SU-DHL-6 (cell line): ENCODE data around the gene SORBS2.

Source experiments
- H2AFZ ChIP-seq: fragments of 200-600 bp; sonication (generic); 2 replicates; pipeline ENCODE4 v1.6.1; 2014; ENCODE audit warnings: low read depth, mild to moderate bottlenecking, moderate library complexity, mixed read lengths, antibody characterized with exemption, low read length; ENCODE audit not compliant: severe bottlenecking
- H3F3A ChIP-seq: fragments of 200-600 bp; shearing (Covaris generic); 2 replicates; pipeline ENCODE4 v1.6.0; 2016; ENCODE audit warnings: antibody characterized with exemption, mild to moderate bottlenecking; ENCODE audit not compliant: insufficient read depth
- H3K27ac ChIP-seq: fragments of 200-600 bp; sonication (generic); 2 replicates; pipeline ENCODE4 v1.5.1; 2016; ENCODE audit warnings: low read depth, mild to moderate bottlenecking, low read length, moderate library complexity, mixed read lengths
- H3K27me3 ChIP-seq: fragments of 200-600 bp; sonication (generic), shearing (Covaris generic); 2 replicates; pipeline ENCODE4 v1.6.0; 2014; ENCODE audit warnings: mild to moderate bottlenecking, low read length
- H3K36me3 ChIP-seq: fragments of 200-600 bp; sonication (generic); 2 replicates; pipeline ENCODE4 v1.6.1; 2014; ENCODE audit warnings: mild to moderate bottlenecking, low read length, mixed read lengths
- H3K4me2 ChIP-seq: fragments of 300-600, 200-600 bp; shearing (Covaris generic), sonication (generic); 2 replicates; pipeline ENCODE4 v1.6.0; 2014; ENCODE audit warnings: low read length, low read depth, mild to moderate bottlenecking; ENCODE audit not compliant: poor library complexity, severe bottlenecking
- H3K4me3 ChIP-seq: fragments of 200-600 bp; sonication (generic); 2 replicates; pipeline ENCODE4 v1.5.1; 2014; ENCODE audit warnings: antibody characterized with exemption, low read length, mild to moderate bottlenecking, mixed read lengths; ENCODE audit not compliant: insufficient read depth, poor library complexity, severe bottlenecking
- H3K79me2 ChIP-seq: fragments of 200-600 bp; sonication (generic); 2 replicates; pipeline ENCODE4 v1.6.1; 2014; ENCODE audit warnings: mild to moderate bottlenecking, low read length, moderate library complexity; ENCODE audit not compliant: insufficient read depth
- H3K9ac ChIP-seq: fragments of 200-600 bp; sonication (generic); 2 replicates; pipeline ENCODE4 v1.7.0; 2014; ENCODE audit warnings: mild to moderate bottlenecking, low read length
- H3K9me2 ChIP-seq: fragments of 200-600 bp; sonication (generic); replicated peaks from 2 replicates; pipeline ENCODE4 v1.6.1; 2014; ENCODE audit warnings: low read length; ENCODE audit not compliant: insufficient read depth
- H3K9me3 ChIP-seq: fragments of 200-600 bp; sonication (generic); 2 replicates; pipeline ENCODE4 v1.6.1; 2014; ENCODE audit warnings: low read length, mixed read lengths; ENCODE audit not compliant: insufficient read depth
- H4K20me1 ChIP-seq: fragments of 200-600 bp; sonication (generic); 2 replicates; pipeline ENCODE4 v1.6.1; 2014; ENCODE audit warnings: low read depth, mild to moderate bottlenecking, antibody characterized with exemption, low read length, moderate library complexity, mixed read lengths
- EZH2phosphoT487 ChIP-seq: fragments of 200-600 bp; sonication (generic), shearing (Covaris generic); conservative IDR thresholded peaks from 2 replicates; pipeline ENCODE4 v1.6.1; 2018; ENCODE audit warnings: mild to moderate bottlenecking, antibody characterized with exemption, low read length, moderate library complexity, mixed read lengths
- TF ChIP-seq, protein P1 (sequence below): fragments of 200-600 bp; sonication (generic); IDR thresholded peaks from one replicate; pipeline ENCODE4 v1.5.1; 2017; ENCODE audit warnings: antibody characterized with exemption, mild to moderate bottlenecking, low read length, moderate library complexity; ENCODE audit not compliant: insufficient read depth, poor library complexity, severe bottlenecking

Gene SORBS2

DNA sequence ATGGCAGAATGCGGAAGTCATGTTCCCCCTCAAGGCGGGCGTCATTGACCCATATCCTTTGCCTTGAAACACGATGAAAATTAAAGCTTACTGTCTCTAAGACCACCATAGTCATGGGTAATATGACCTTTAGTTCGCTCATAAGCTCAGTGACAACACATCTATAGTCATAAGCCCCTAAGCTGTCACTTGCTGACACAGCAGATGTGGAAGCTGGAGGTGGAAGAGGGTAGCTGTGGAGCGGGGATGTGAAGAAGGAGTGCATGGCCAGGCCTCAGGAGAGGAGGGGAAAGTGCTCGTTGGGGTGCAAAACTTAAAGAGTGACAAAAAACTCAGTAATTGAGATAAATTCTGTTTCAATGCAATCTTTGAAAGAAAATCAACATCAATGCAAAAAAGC lies 142.7 kb downstream of the SORBS2 start:
- Histone ChIP-seq H3F3A (no peaks in the 10 kb centered on the region), H3K9ac (no peak overlapping the region), H4K20me1 (no peaks in the 10 kb centered on the region), H3K9me3 (no peaks in the 10 kb centered on the region), H3K4me3 (no peak overlapping the region), H3K79me2 (no peaks in the 10 kb centered on the region), H3K36me3 (no peaks in the 10 kb centered on the region), H3K27me3 (no peaks in the 10 kb centered on the region), H3K27ac (no peak overlapping the region), H3K4me2 (no peak overlapping the region), H2AFZ (no peak overlapping the region), H3K9me2 (no peaks in the 10 kb centered on the region)
- TF ChIP-seq, protein P1, sequence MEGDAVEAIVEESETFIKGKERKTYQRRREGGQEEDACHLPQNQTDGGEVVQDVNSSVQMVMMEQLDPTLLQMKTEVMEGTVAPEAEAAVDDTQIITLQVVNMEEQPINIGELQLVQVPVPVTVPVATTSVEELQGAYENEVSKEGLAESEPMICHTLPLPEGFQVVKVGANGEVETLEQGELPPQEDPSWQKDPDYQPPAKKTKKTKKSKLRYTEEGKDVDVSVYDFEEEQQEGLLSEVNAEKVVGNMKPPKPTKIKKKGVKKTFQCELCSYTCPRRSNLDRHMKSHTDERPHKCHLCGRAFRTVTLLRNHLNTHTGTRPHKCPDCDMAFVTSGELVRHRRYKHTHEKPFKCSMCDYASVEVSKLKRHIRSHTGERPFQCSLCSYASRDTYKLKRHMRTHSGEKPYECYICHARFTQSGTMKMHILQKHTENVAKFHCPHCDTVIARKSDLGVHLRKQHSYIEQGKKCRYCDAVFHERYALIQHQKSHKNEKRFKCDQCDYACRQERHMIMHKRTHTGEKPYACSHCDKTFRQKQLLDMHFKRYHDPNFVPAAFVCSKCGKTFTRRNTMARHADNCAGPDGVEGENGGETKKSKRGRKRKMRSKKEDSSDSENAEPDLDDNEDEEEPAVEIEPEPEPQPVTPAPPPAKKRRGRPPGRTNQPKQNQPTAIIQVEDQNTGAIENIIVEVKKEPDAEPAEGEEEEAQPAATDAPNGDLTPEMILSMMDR = no peak
- TF ChIP-seq EZH2phosphoT487 = no peak

DNA sequence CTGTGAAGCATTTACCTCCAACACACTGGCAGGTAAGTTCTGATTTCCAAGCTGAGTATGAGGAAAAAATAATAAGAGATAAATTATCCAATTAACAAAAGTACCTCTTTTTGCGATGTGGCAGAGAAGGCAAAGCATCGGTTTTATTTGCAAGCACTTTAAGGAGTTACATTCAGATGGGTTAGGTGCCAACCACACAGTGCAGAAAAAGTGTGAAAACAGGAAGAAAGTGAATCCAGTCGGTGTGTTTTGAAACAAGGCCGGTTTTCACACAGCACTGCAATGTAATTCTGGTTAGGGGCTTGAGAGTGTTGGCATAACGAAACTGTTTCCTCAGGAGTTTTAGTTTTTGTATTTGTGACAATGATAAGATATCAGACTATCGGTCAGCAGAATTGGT lies 145.8 kb downstream of the SORBS2 start:
- H4K20me1 ChIP-seq = no peaks in the 10 kb centered on the region
- H3K27me3 ChIP-seq = no peaks in the 10 kb centered on the region
- no peak overlapping the region for H3K4me3 ChIP-seq
- H3K9ac ChIP-seq = no peak overlapping the region
- TF ChIP-seq, protein P1 = no peak
- TF ChIP-seq EZH2phosphoT487 = no peak
- H3K27ac ChIP-seq = no peak overlapping the region
- H3F3A ChIP-seq = no peaks in the 10 kb centered on the region
- no peak overlapping the region for H2AFZ ChIP-seq
- H3K4me2 ChIP-seq = no peak overlapping the region
- H3K9me2 ChIP-seq = no peaks in the 10 kb centered on the region
- H3K9me3 ChIP-seq = no peaks in the 10 kb centered on the region
- H3K36me3 ChIP-seq = no peaks in the 10 kb centered on the region
- H3K79me2 ChIP-seq = no peaks in the 10 kb centered on the region

DNA sequence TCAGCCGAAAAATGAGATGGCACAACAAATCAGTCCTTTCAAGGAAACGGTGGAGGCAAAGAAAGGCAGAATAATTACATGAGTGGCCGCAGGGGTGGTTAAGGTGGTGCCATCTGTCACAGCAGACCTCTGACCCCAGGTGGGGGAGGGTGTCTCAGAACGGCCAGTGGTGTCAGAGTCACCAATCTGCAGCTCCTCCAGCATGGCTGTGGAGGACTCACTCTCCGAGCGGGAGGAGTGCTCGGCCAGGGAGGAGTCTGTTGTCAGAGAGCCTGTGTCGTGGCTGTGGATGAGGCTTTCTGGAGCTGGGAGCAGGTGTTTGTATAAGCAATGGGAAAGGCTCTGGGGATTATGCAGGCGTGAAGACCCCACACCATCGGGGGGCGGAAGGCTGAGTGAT lies 146.3 kb downstream of the SORBS2 start:
- H3K9ac ChIP-seq = no peak overlapping the region
- H3K27ac ChIP-seq = no peak overlapping the region
- H3F3A ChIP-seq = no peaks in the 10 kb centered on the region
- no peaks in the 10 kb centered on the region for H3K27me3 ChIP-seq
- H3K9me2 ChIP-seq = no peaks in the 10 kb centered on the region
- H4K20me1 ChIP-seq = no peaks in the 10 kb centered on the region
- H3K36me3 ChIP-seq = no peaks in the 10 kb centered on the region
- TF ChIP-seq EZH2phosphoT487 = no peak
- TF ChIP-seq, protein P1 = no peak
- no peaks in the 10 kb centered on the region for H3K9me3 ChIP-seq
- no peaks in the 10 kb centered on the region for H3K79me2 ChIP-seq
- H3K4me2 ChIP-seq = no peak overlapping the region
- no peak overlapping the region for H2AFZ ChIP-seq
- H3K4me3 ChIP-seq = no peak overlapping the region

DNA sequence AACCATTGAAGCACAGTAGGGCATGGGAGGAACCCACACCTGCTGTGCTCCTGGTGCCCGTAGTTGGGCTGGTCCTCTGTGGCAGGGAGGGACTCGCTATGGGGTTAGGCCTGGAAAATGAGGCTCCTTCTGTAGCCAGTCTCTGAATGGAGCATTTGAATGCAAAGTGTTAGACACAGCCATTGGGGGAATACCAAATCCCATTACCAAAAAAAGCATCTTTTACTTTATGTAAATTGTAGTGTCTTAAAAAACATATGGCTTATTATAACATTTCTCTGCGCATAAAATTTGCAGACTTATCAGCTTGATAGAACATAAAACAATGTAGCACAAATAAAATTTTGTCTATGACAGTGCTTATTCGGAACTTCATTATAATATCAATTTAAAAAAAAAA lies 147.5 kb downstream of the SORBS2 start:
- TF ChIP-seq, protein P1 = no peak
- no peak for TF ChIP-seq EZH2phosphoT487
- Histone ChIP-seq H3K9me3 (no peaks in the 10 kb centered on the region), H4K20me1 (no peaks in the 10 kb centered on the region), H3F3A (no peaks in the 10 kb centered on the region), H3K9me2 (no peaks in the 10 kb centered on the region), H3K4me3 (no peak overlapping the region), H2AFZ (no peak overlapping the region), H3K27ac (no peak overlapping the region), H3K27me3 (no peaks in the 10 kb centered on the region), H3K9ac (no peak overlapping the region), H3K79me2 (no peaks in the 10 kb centered on the region), H3K36me3 (no peaks in the 10 kb centered on the region), H3K4me2 (no peak overlapping the region)
